Dermis blood vessel endothelial cell (primary cell): Measurements from ENCODE around the gene CDADC1. TPM values are rescaled to one million over a fixed set of nuclear protein-coding genes. Genes with fewer than 3 reads are reported as not detected.

ENCODE experiments used
- DNase-seq: peaks from one replicate; pipeline ENCODE4 v3.0.0; 2010
- total RNA-seq: library from RNA; depleted of rRNA; stranded (reverse); fragments of >200 nt; gene quantifications from 2 replicates; pipeline ENCODE4 v1.2.3, GENCODE V29; 2014

Gene CDADC1
- total RNA-seq, 1 donor from 2014 or later, result 2.7 TPM

DNA sequence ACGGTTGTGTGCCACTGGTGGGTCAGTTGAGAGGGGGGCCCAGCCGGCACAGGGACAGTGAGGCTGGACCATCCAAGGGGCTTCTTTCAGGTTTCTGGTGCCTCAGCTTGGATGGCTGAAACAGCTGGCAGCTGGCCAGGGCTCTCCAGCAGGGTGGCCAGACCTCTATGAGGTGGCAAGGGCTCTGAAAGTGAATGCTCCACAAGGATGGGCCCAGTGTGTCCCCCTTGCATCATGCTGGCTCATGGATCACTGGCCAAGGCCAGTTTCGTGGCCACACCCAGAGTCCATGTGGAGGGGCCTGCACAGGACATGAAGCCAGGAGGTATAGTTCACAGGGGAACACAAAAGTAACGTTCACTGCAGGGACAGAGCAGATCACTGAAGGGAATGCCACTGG, 49.6 kb downstream of the CDADC1 start:
- no peak for DNase-seq

DNA sequence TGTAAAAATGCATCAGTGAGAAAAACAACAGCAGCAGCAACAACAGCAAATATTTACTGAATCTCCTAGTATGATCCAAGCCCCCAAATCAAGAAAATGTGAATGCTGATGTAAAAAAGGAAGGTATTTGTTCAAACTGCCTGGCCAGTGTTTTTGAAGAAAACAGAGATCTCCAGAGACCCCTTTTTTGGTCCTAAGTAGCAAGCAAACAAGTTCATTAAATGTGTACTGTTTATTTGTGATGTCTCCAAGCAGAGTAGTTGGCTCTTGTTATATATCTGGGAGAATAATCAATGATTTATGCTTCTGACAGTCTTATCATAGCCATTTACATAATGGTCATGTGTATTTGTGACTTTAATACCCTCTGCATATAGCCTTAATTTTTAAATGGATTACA, 50.7 kb downstream of the CDADC1 start:
- no peak for DNase-seq

DNA sequence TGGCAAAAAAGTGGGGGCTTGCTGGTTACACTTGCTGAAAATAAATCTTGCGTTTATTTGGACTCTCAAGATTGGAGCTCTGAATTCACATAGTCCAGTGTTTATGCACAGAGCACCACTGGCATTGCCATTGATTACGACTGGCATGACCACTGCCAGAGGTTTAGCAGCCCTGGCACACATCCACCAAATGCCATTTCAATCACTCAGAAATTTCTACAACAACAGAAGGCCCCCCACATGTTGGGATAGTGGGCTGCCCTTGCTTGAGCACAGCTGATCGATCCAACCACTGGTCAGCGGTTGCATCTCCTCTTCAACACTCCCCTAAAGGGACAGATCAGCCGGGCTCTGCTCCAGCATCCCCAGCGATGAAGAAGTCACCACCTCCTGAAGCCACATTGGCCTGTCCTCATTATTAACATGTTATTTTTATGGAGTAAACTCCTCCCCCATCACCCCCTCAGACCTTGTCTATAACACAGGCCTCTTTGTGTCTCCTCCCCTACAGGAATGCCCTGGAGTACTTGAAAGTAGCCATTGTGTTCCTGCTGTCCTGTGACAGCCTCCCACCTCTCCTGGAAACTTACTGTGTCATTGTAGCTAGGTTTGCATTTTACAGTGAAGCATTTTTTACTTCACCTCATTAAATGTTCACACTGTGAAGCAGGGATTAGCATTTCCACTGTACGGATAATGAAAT, 51.3 kb downstream of the CDADC1 start:
- DNase-seq, result no peak

DNA sequence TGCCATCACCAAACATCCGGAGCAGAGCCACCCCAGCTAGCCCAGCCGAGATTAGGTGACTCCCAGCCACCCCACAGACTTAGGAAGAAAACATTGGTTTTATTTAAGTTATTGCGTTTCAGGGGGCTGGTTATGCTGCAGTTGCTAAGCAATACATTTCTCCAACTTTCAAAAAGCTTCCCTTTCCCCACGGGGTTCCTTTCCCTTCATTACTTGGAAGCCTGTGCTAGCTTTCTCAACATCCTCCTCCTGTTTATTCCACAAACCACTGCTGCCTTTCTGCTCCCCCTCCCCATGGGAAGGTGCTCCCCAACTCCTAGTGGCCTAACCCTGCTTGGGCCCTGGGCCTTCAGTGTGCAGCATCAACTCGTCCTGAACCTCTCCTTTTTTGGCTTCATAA, 52.6 kb downstream of the CDADC1 start:
- no peak for DNase-seq

DNA sequence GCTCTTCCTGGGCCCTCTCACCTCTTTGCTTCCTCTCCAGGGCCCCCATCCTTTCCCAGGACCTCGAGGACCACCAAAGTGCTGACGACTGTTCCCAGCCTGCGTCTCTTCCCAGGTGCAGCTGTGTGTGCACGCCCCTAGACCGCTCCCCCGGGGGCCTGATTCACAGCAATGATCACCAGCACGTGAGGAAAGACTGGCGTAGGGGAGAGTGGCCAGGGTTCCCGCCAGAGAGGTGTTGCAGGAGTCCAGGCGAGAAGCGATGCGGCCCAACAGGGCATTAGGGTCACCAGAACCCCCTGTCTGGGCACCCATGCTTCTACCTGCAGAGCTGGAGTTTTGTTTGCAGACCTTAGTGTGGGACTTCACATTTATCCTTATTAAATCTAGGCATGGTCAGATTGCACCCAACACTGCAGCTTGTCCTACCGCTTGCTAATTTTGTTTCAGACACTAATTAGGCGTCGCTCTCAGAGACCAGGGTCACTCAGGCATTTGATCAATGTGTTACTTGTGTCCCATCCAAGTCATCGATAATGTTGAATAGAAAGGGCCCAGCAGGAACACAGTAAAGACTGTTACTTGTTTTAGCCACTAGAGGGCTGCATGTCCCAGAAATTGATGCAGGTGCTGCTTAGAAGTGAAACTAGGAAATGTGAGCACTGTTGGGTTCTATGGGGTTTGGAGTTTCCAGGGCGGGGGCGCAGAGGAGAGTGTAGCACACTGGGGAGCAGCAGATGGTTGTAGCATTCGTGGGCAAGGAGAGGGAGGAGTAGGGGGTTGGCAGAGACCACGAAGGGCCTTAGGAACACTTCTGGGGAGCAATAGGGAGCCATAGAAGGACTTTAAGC, 53.2 kb downstream of the CDADC1 start:
- peak; percentile 80 for DNase-seq

DNA sequence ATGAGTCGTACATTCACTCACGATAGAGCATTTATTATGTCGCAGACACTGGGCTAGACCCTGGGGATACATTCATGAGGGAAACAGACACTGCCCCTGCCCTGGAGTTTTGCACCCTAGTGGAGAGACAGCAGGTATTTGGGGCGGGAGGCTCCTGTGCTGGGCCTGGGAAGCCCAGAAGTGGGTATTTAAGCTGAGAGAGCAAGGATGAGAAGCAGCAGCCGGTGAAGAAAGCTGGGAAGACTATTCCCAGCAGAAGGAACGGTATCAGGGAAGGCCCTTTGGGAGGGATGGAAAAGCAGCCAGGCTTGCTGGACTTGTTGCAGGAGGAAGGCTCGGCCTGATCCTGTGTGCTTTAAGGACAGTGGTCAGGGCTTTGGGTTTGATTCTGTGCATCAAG, 54.5 kb downstream of the CDADC1 start:
- DNase-seq, result no peak

DNA sequence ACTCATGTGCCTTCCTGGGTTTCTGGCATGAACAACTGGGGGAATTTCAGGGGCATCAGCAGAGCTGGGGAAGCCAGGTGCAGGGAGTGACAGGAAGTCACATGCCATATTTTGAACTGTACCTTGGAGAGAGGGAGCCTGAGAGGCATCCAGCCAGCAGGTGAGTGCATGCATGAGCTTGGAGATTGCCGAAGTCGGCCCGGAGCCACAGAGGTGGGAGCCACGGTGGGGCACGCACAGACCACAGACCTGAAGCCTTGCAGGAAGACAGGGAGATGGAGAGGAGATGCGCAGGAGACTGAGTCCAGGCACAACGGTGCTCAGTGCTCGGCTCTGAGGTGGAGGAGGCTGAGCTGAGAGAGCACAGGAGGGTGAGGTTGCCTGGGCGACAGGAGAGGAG, 55.1 kb downstream of the CDADC1 start:
- no peak for DNase-seq

DNA sequence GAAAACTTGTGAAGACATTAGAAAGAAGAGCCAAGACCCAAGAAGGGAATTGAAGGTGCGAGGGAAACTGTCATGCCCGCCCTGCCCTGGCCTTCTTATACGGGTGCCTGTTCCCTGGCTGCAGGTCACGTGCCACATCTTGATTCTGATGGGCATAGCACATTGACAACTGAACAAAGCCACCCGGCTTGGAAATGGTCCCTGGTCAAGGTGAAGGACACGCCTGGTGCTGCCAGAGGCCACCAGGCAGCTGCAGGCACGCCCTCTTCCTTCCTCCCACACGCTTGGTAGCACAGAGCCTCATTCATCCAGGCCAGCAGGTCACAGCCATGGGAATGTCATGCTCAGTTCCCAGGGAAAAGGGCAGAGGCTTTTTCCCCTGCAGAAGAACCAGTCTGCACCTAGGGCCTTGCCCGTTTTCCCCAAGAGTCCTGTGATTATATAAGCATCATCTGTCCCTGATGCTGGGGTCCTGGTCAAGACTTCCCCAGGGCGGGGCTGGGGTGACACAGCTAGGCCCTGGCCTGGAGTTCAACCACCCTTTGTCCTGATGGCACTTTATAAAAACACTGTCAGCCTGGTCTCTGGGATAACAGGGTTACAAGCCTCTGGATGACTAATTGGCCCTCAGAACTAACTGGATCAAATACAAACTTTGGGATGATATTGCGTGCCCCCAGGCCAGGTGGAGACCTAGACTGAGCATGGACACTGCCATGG, 56.0 kb downstream of the CDADC1 start:
- DNase-seq, result peak; percentile 62

DNA sequence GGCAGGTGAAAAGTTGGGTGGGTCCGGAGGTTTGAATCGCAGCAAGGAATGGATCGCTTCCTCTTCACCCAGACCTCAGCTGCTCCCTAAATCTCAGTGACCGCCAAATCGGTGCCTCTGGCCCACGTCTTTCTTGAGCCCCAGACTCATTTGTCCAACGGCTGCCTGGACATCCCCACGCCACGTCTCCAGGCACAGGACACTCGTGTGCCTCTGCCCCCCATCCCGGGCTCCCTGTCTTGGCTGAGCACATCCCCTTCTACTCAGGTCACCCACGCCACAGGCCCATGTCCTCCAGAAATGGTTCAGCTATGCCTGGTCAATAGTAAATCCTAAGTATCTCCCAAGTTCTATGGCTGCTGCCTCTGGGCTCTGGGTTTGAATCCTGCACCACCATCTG, 56.6 kb downstream of the CDADC1 start:
- no peak for DNase-seq

DNA sequence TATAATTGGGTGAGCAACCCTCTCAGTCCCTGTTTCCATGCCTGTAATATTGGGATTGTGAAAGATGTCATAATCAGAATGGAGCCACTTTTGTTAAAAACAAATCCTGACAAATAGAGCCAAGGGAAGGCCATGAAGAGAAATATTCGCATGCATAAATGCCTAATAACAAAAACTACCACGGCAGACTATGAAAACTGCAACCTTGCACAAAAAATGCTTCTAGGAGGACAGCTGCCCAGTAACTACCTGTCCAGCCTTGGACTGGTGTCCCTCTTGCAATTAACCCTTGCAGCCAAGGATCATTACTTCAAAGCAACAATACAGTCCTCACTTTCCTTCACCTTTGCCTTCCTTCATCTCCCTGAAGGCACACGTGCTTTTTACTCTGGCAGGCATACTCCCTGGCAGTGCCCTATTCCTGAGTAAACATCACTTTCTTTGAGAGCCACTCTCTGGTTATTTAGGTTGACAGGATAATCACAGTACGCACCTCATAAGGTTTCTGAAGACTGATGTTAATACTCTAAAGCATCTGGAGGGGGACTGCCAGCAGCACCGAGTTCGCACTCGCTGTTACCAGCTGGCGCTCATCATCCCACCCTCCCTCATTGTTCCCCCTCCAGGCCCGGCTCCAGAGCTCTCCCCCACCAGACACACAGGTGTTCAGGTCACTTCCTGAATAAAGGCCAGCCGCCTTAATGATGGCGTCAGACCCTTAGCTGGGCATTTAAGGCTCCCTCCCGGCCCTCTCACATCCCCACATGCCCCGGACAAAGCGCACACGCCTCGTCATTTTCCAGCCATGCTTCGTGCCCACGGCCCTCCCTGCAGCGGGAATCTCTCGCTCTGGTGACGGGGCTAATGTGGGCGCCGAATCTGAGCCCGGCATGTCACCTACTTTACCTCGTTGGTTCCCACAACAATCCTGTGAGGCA, 57.3 kb downstream of the CDADC1 start:
- no peak for DNase-seq

DNA sequence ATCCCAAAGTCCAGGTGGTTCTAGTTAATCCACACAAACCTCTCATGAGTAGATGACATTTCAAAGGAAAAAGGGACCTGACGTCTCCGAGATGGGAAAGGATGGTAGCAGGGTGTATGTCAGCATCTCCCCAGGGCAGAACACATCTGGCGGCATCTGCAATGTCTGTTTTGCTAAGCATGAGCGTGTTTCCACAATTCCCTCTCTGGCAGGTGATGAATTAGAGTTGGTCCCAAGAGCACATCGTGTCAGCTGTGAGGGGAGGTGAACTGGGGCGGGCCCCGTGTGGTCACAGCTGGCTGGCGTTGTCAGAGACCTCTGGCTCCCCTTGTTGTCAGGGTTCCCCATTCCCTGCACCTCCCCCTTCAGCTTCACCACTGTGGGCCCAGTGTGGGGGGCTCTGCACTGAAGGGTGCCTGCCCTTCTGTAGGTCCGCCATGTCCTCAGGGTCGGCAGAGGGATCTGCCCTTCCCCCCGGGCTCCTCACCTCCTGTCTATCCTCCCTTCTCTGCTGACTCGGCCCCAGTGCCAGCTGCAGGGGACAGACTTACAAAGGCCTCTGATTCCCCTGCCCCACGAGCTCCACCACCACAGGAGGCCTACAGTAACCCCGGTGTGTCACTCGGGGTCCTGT, 58.2 kb downstream of the CDADC1 start:
- DNase-seq, result no peak

DNA sequence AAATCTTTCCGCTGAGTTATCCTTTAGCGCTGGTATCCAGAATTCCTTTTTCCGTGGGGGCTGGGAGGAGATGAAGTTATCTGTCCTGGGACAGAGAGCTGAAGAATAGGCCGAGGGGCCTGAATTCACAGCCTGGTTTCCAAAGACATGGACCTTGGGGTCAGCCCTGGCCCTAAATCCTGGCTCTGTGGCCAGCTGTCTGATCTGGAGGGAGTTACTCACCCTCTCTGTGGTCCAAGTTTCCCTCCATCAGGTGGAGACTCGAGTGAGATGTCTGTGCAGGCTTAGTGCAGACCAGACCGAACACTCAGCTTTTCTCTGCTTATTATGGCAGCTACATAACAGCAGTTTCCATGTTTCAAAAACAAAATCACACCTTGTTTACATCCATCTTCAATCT, 59.6 kb downstream of the CDADC1 start:
- no peak for DNase-seq

DNA sequence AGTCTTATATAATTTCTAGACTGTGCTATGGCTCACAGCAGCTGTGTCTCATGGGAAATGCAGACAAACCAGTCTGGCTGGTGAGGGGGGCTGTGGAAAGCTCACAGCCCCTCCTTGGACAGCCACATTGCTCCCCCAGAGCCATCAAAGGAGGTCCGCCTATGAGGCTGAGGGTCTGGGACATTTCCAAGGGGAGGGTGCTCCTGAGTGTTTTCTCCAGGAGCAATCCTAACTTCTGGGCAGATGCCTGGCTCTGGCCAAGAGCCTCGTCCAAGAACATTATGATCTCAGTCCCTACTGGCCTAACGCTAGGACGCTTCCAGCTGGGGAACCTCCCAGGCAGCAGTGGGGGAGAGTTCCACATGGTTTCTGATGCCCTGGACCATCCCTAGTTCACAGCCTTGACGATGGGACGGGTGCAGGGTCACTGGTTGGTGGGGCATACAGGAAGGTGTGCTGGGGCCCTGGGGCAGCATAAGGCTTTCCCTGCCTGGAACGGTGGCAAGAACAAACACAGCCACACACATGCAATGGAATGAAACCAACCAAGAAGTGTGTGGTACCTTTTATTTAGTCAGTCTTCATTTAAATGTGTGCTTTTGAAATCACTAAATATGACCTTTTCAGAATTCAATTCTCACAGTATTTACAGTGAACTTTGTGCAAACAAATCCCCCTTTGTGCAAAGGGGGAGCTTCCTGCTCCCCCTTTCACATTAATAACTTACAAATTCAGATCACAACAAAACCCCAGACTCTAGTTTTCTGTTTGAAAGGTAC, 60.6 kb downstream of the CDADC1 start:
- DNase-seq, result no peak

DNA sequence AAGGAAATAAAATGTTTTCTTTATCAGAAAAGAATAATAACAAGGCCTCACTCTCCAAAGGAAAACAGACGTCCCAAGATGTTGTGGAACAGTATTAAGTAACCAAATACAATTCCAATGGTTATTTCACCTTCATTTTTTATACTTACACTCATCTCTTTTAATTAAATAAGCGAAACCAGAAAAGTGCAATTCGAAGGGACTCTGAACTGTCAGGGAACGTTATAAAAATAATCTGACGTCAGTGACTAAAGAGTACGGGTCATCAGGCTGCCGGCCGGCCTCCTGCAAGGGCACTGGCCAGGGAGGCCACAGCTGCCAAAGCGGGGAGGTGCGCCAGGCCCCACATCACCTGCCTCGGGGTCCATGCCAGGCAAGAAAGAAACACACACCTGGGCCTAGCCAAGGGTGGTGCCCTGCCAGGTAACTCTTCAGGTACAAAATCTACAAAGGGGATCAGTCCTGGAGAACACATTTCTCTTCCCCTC, 61.2 kb downstream of the CDADC1 start:
- DNase-seq, result peak; percentile 37

DNA sequence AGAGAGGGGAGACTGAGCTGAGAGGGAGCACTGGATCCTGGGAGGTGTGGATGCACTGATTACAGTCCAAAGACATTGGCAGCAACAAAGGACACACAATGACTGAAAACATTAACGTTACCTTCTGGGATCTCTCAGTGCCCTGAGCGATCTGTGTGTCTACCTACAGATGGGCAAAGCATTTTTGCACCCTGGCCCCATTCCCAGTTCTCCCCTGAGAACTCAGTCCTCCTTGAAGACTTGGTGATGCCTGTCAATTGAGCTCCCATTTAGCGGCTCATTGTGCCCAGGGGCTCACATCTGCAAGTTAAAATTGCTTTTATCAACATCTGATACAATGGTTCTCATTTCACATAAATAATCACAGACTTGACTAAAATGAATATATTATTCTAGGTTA, 62.5 kb downstream of the CDADC1 start:
- no peak for DNase-seq

DNA sequence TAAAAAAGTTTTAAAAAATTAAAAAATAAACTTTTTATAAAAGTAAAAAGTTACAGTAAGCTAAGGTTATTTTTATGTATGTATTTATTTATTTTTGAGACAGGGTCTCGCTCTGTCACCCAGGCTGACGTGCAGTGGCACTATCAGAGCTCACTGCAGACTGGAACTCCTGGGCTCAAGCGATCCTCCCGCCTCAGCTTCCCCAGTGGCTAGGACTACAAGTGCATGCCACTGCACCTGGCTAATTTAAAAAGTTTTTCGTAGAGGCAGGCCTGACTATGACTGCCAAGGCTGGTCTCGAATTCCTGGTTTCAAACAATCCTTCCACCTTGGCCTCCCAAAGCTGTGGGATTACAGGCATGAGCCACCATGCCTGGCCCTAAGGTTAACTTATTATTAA, 64.1 kb downstream of the CDADC1 start:
- DNase-seq, result no peak

DNA sequence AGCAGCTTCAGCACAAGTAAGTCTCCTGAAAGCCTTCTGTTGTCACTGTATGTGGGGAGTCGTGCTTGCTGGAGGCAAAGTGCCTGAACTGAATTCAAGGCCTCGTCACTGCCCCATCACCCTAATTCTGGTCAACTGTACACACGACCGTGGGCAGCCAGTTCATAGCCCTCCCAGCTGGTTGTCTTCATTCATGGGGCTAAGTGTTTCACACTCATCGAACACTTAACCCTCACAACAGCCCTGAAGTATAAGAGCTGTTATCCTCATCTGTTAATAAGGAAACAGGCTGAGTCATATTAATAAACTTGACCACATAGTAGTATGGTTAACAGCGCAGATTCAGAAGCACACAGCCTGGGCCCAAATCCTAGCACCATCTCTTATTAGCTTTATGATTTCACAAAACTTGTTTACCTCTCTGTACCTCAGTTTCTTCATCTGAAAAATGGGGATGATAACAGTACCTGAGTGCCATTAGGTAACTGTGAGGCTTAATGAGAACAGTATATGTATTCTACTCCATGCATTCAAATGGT, 66.7 kb downstream of the CDADC1 start:
- no peak for DNase-seq

DNA sequence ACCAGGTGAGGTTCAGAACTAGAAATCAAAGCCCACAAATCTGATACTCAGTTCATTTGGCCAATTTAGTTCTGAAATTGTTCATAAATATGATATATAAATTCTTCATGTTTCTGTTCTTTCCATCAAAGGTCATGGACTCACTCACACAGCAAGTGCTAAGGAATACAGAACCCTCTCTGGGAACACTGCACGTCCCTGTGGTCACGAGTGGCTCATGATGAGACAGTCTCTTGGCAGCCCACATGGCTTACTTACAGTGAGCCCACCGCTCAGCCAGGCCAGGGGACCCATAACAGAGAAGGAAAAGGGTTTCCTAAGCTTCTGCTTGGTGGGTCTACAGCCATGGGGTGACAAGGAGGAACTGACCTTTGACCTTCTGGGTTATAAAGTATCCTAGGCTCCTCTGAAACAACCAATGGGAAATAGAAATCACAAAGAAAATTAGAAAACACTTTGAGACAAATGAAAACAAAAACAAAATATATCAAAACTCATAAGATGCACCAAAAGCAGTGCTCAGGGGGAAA, 67.4 kb downstream of the CDADC1 start:
- DNase-seq, result no peak

DNA sequence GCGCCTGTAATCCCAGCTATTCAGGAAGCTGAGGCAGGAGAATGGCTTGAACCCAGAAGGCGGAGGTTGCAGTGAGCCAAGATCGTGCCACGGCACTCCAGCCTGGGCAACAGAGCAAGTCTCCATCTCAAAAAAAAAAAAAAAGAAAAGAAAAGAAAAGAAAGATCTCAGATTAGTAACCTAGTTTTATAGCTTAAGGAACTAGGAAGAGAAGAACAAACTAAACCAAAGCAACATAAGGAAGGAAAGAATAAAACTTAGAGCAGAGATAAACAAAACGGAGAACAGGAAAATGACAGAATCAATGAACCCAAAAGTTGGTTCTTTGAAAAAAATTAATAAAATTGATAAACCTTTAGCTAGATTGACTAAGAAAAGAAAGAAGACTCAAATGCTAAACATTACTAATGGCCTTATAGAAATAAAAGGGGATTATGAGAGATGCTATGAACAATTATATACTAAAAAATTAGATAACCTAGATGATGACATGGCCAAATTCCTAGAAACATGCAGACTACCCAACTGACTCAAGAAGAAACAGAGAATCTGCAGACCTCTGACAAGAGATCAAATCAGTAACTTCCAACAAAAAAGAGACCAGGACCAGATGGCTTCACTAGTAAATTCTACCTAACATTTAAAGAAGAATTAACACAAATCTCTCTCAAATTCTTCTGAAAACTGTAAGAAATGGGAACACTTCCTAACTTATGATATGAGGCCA, 68.2 kb downstream of the CDADC1 start:
- DNase-seq, result no peak

DNA sequence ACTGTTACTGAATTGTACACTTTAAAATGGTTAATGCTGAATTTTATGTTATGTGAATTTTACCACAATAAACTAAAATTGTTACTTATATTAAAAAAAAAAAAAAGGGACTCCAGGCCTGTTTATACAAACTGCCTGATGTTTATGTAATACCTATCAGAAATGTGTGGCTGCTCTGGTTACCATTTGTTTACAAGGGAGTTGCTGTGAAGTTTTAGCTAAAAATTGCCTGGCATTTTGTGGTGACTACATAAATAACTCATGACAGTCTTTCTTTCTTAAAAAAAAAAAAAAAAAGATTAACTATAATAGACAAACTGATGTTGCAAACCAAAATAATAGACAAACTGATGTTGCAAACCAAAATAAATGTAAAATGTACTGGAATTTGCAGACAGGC, 71.8 kb downstream of the CDADC1 start:
- DNase-seq, result no peak
